Myocyte (in vitro differentiated cells): ENCODE measurements around the gene YWHAH. TPM values are rescaled to one million over a fixed set of nuclear protein-coding genes. Genes with fewer than 3 reads are reported as not detected.

Experiments used
- DNase-seq: peaks from one replicate; pipeline ENCODE4 v3.0.0-alpha.2; 2012; ENCODE audit warnings: low read depth
- total RNA-seq: library from RNA; depleted of rRNA; stranded (reverse); fragments of >200 nt; gene quantifications from 2 replicates; pipeline ENCODE4 v1.2.3, GENCODE V29; 2014

The YWHAH gene
- total RNA-seq, 1 donor from 2014 or later = 56.4 TPM

DNA sequence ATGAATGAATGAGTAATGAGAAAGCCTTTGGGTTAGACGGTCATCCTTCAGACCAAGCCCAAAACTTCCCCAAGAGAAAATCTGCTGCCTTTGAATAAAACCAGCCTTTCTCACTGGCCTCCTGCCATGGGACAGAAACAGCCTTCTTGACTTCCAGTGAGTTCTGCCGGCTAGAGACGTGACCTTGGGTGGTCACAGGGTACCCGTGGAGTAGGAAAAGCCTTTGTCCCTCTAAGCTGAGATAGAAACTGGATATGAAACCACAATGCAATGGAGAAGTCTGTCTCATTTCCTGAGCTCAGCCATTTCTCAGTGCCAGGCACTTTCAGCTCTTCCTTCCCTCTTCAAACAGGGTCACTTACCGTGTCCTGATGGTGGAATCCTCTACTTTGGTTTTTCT lies 21.2 kb upstream of the YWHAH start:
- DNase-seq = no peak

DNA sequence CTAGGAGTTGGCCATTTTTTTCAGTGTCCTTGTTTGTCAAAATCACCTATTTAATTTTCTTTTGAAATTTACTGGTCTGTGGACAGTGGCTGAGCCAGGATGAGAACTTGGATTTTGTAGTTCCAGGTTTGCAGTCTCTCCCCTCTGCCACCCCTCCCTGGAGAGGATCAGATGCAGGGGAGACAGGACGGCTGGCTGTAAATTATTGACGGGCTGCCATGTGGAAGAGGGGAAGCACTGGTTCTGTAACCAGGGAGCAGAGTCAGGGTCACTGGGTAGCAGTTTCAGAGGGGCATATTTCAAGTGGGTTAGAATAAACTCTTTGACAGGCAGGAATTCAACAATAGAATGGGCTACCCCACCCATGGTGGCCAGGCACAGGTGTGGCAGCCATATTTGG lies 20.6 kb upstream of the YWHAH start:
- no peak for DNase-seq

DNA sequence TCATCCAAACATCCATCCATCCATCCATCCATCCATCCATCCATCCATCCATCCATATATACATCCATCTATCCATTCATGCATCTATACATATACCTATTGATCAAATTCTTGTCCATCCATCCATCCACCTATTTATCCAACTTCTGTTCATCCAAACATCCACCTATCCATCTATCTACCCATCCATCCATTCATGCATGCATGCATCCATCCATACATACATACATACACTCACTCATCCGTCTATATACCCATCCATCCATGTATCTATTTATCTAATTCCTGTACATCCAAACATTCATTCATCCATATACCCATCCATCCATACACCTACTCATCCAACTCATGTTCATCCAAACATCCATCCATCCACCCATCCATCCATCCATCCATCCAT lies 19.3 kb upstream of the YWHAH start:
- no peak for DNase-seq

DNA sequence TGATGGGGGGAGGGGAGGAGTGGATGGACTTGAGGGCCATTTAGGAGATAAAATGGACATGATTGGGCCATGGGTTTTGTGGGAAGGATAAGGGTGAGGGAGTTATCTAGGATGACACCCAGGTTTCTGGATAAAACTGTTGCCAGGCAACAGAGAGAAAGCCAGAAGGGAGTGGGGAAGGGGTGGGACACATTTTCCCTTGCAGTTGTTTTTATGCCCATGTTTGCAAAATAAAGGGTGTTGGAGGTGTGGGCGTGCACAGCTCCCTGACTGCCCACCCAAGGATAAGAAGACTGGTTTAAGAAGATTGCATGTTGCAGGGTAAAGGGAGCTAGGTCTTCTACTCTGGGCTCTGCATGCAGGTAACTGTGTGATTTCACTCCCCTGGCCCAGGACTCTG lies 18.3 kb upstream of the YWHAH start:
- no peak for DNase-seq

DNA sequence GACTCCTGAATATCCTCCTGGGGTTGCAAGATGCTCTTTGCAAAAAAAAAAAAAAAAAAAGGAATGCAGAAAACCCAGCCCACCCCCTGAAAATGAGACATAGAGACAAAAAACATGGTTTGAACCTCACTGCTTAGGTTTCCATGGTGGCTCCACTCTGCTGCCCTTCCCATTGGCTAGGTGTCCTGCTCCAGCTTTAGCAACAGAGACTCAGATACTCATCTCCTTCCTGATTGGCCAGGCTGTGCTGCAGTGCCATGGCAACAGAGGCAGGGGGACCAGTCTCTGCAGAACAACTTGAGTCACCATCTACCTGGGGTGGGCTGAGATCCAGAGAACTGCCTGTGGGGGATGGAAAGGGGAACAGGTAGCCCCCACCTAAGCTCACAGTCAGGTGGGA lies 17.4 kb upstream of the YWHAH start:
- no peak for DNase-seq

- no peak for DNase-seq
These were observed 16.8 kb upstream of the YWHAH start for GRCh38 chr22:31927562-31927961.

DNA sequence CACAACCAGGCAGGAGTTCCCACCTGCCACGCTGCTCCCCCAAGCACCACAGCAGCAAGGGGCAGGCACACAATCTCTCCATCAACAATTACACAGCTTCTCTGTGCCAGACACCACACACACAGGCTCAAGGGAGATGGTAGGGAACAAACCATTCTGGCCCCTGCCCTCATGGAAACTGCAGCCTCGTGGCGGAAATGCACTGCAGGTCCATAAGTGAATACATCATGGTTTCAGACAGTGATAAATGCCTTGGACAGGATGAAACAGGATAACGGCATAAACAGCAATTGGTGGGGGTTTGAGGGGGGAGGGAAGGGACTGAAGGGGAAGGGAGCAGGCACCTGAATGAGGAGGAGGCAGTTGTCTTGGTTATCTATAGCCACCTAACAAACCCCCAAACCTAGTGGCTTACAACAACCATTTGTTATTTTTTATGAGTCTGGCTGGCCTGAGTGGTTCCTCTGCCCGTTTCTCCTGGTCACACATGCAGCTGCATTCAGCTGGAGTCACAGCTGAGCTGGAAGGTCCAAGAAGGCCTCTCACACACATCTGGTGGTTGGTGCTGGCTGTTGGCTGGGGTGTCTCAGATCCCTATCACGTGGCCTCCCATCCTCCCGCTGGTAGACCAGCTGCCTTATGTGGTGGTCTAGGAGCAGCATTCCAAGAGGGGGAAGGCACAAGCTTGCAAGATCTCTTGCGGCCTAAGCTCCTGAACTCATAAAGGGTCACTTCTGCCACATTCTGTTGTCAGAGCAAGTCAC lies 15.0 kb upstream of the YWHAH start:
- peak; percentile 41 for DNase-seq

DNA sequence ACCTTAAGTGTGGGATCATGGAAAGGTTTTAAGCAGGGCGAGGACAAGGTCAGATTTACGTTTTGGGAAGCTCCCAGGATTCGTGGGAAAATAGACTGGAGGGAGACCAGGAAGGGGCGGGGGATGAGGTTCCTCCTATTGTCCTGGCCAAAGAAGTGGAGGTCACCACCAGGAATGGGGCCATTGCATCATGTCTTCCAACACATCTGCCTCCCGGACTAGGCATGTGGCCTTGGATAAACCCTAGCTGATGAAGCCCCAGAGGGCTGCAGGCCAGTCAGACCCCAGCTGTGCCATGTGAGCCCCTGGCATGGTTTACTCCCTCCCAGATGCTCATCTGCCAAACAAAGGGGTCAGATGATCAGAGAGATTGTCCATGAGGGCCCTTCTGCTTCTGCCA lies 11.5 kb upstream of the YWHAH start:
- DNase-seq = no peak

- no peak for DNase-seq
These were observed 10.9 kb upstream of the YWHAH start for GRCh38 chr22:31933406-31933805.

DNA sequence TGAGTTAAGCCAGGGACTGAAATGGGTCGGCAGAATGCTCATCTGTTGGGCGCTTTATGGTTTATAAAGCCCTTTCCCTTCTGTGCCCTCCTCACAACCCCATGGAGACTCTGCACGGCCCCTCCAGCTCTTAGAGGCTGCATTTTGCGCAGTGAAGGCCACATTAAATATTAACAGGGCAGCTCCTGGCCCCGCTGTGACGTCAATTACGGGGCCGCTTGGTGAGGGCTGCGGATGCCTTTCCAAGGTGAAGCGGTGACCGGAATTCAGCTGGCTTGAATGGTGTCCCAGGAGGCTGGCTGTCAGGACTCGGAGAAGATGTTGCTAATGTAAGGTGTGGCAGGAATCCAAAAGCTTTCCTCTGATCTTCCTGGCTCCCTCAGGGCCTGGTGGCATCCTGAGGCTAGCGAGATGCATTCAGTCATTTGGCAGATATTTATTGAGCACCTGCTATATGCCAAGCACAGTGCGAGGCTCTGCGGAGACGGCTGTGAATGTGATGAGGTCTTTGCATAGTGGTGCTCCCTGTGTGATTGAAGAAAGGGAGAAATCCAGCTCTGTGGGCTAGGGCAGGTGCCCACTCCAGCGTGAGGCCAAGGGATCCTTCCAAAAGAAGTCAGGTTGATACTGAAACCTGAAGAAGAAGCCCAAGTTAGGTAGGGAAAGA lies 10.4 kb upstream of the YWHAH start:
- DNase-seq = no peak

GRCh38 chr22:31935961-31936635 lies 8.2 kb upstream of the YWHAH start:
- DNase-seq = no peak

DNA sequence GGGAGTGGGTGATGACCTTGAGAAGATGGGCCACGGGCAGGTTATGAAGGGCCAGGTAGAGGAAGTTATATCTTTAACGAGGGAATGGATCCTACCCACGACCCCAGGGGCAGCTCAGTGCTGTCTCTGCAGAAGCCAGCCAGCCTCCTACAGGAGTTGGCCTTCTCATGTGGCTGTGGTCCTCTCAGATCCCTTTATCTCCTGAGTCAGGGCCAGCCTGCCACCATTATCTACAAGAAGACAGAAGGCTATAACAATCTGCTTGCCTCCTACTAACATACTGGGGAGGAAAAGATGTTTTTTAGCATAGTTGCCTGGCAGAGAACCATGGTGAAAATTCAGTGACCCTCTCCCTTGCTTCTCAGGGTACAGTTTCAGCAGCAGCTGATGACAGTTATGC lies 7.0 kb upstream of the YWHAH start:
- no peak for DNase-seq

DNA sequence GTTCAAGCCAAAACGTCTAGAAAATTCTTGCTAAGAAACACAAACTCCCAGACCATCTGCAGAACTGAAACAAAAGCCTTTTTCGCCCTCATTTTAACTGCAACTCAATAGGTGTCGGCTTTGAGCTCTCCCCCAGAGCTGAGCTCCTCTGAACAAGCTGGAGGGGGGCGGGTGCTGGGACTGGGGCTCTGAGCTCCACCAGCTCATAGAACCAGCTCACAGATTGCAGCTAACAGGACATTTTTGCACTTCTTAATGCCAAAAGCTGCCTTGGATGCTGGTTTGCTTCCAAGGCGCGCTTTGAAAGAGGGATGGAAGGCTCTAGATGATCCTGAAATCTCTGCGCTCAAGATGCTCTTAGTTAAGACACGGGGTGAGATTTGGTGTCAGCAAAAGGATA lies 6.0 kb upstream of the YWHAH start:
- DNase-seq = no peak

DNA sequence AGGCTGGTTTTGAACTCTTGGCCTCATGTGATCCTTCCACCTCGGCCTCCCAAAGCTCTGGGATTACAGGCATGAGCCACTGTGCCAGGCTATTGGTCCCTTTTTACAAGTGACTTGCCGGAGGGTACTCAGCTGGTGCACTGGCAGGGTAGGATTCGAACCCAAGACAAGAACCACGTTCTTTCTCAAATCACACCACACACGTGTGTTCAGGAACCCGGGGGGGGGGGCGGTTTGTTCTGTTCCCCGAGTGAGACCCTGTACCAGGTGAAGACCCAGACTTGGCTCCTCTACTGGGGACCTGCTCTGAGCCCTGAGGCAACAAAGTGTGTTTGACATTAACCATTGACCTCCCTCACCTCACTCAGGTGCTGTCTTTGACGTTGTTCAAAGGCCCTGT lies 3.8 kb upstream of the YWHAH start:
- DNase-seq = no peak

GRCh38 chr22:31942091-31942490 lies 2.2 kb upstream of the YWHAH start:
- DNase-seq = no peak

- DNase-seq = no peak
These were observed 943 bp upstream of the YWHAH start for GRCh38 chr22:31943206-31943977.

- no peak for DNase-seq
These were observed 536 bp downstream of the YWHAH start for GRCh38 chr22:31944700-31945442.

GRCh38 chr22:31945443-31945855 lies 1.1 kb downstream of the YWHAH start:
- DNase-seq = no peak

GRCh38 chr22:31945971-31946680 lies 1.8 kb downstream of the YWHAH start:
- no peak for DNase-seq

DNA sequence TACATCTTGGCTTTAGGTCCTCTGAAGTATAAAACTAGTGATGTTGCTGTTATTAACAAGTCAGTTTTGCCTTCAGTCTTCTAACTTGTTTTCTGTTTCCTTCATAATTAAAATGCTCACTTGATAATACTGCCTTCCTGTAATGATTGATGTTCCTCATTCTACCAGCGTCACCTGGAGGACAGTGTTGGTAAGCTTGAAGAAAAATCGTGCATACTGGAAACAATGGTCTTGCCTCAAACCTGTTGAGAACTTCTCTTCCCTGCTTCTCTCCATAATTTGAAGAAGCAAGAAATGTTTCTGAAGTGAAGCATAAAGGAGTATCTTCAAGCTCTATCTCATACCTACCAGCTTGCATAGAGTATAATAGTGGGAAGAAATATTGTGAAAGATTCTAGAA lies 3.0 kb downstream of the YWHAH start:
- DNase-seq = peak; percentile 46
